OCI-LY1 (cell line): Measurements from ENCODE around the gene PKIB.
"Not testable (repeated sequence)": the region's sequence is repeated elsewhere in the genome, so short reads cannot be mapped to it uniquely, and the experiment has no call there.

Experiments
- H2AFZ ChIP-seq: fragments of 200-600 bp; sonication (generic), shearing (Covaris generic); 2 replicates; pipeline ENCODE4 v1.6.0; 2014; ENCODE audit warnings: antibody characterized with exemption, mild to moderate bottlenecking, low read length
- H3F3A ChIP-seq: fragments of 200-600 bp; sonication (generic), shearing (Covaris generic); 2 replicates; pipeline ENCODE4 v1.6.0; 2014; ENCODE audit warnings: mild to moderate bottlenecking, antibody characterized with exemption, low read length, moderate library complexity; ENCODE audit not compliant: insufficient read depth
- H3K27ac ChIP-seq: fragments of 200-600 bp; sonication (generic); 2 replicates; pipeline ENCODE4 v1.5.1; 2014; ENCODE audit warnings: low read length, mixed run types, mild to moderate bottlenecking, low read depth; ENCODE audit not compliant: poor library complexity, severe bottlenecking
- H3K27me3 ChIP-seq: fragments of 200-600 bp; sonication (generic); 2 replicates; pipeline ENCODE4 v1.6.0; 2014; ENCODE audit warnings: antibody characterized with exemption, mild to moderate bottlenecking, low read length, moderate library complexity; ENCODE audit not compliant: insufficient read depth
- H3K36me3 ChIP-seq: fragments of 200-600 bp; sonication (generic); 2 replicates; pipeline ENCODE4 v1.6.1; 2014; ENCODE audit warnings: mild to moderate bottlenecking, antibody characterized with exemption, low read length, moderate library complexity, mixed read lengths; ENCODE audit not compliant: insufficient read depth
- H3K4me1 ChIP-seq: fragments of 200-600 bp; sonication (generic); 2 replicates; pipeline ENCODE4 v1.5.1; 2014; ENCODE audit warnings: mild to moderate bottlenecking, low read length, moderate library complexity; ENCODE audit not compliant: insufficient read depth, severe bottlenecking
- H3K4me2 ChIP-seq: fragments of 200-600 bp; sonication (generic), shearing (Covaris generic); 2 replicates; pipeline ENCODE4 v1.6.1; 2014; ENCODE audit warnings: low read length
- H3K4me3 ChIP-seq: fragments of 200-600 bp; sonication (generic); 2 replicates; pipeline ENCODE4 v1.5.1; 2014; ENCODE audit warnings: low read length, low read depth, mild to moderate bottlenecking, mixed read lengths; ENCODE audit not compliant: poor library complexity, severe bottlenecking
- H3K79me2 ChIP-seq: fragments of 200-600 bp; shearing (Covaris generic); 2 replicates; pipeline ENCODE4 v1.6.1; 2016; ENCODE audit warnings: mixed run types, low read length, mixed read lengths; ENCODE audit not compliant: insufficient read depth
- H3K9ac ChIP-seq: fragments of 200-600 bp; sonication (generic), shearing (Covaris generic); 2 replicates; pipeline ENCODE4 v1.6.1; 2014; ENCODE audit warnings: mild to moderate bottlenecking, low read length, mixed read lengths
- H3K9me2 ChIP-seq: fragments of 200-600 bp; sonication (generic), shearing (Covaris generic); 2 replicates; pipeline ENCODE4 v1.6.1; 2014; ENCODE audit warnings: low read depth, mild to moderate bottlenecking, low read length, mixed read lengths
- H3K9me3 ChIP-seq: fragments of 200-600 bp; shearing (Covaris generic); 2 replicates; pipeline ENCODE4 v1.6.1; 2014; ENCODE audit warnings: low read length, mixed read lengths
- H4K20me1 ChIP-seq: fragments of 200-600 bp; sonication (generic), shearing (Covaris generic); 2 replicates; pipeline ENCODE4 v1.6.0; 2016; ENCODE audit warnings: mild to moderate bottlenecking, low read length; ENCODE audit not compliant: insufficient read depth
- CTCF ChIP-seq: fragments of 200-600 bp; sonication (generic), shearing (Covaris generic); IDR thresholded peaks from 2 replicates; pipeline ENCODE4 v1.5.1; 2017; ENCODE audit warnings: mild to moderate bottlenecking, antibody characterized with exemption, low read length, moderate library complexity, mixed read lengths
- EZH2 ChIP-seq: fragments of 200-600 bp; sonication (generic), shearing (Covaris generic); IDR thresholded peaks from 2 replicates; pipeline ENCODE4 v1.8.0; 2017; ENCODE audit warnings: borderline replicate concordance, mixed run types, mild to moderate bottlenecking, antibody characterized with exemption, low read length, moderate library complexity, mixed read lengths

The PKIB gene

DNA sequence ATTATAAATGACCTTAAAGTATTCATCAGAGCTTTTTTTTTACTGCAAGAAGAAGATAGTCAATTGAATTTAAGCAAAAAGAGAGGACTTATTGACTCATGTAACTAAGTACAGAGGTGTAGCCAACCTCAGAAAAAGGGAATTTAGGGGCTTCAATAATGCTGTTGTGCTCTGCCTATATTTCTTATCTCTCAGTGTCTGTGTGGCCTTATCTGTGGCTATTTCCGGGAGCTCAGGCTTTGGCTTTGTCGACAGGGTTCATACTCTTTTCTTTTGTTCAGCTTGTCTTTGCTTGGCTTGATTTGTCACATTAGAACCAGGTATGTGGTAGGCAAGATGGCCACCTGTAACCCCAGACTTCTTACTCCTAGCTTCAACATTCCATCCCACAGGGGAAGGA, 130.7 kb downstream of the PKIB start:
- H3K4me3 ChIP-seq = no peak overlapping the region
- H3K27ac ChIP-seq = no peak overlapping the region
- no peak overlapping the region for H3K4me2 ChIP-seq
- H2AFZ ChIP-seq = no peak overlapping the region
- no peak for TF ChIP-seq CTCF
- no peak for TF ChIP-seq EZH2
- H3K4me1 ChIP-seq = no peaks in the 10 kb centered on the region
- no peaks in the 10 kb centered on the region for H3K27me3 ChIP-seq
- no peaks in the 10 kb centered on the region for H4K20me1 ChIP-seq
- no peaks in the 10 kb centered on the region; the same call in 1 of the 2 replicates for H3K9me3 ChIP-seq
- no peaks in the 10 kb centered on the region for H3K36me3 ChIP-seq
- H3K79me2 ChIP-seq = no peaks in the 10 kb centered on the region
- H3K9me2 ChIP-seq = no peaks in the 10 kb centered on the region
- H3K9ac ChIP-seq = no peak overlapping the region
- H3F3A ChIP-seq = no peaks in the 10 kb centered on the region

DNA sequence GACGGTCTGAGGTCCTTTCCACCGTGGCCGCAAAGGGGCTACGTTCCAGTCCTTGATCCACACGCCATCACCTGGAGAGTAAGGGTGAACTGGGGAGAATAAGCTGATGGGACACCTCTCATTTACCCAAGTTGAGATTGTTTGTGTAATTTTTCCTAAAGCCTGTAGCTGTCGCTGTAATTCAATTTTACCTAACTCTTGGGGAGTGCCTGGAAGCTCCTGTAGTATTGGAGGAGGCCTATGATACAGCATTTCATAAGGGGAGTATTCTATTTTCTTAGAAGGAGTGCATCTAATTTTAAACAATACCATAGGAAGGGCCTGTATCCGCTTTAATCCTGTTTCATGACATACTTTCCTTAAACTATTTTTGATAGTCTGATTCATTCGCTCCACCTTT, 134.0 kb downstream of the PKIB start:
- H3K27ac ChIP-seq, H3F3A ChIP-seq, H3K9me3 ChIP-seq, H3K9ac ChIP-seq, H3K9me2 ChIP-seq, H3K4me1 ChIP-seq, H3K36me3 ChIP-seq, H3K27me3 ChIP-seq, H4K20me1 ChIP-seq, H3K79me2 ChIP-seq, H3K4me2 ChIP-seq, H3K4me3 ChIP-seq, H2AFZ ChIP-seq: not testable (repeated sequence)

- not testable (repeated sequence) for H3K27me3 ChIP-seq, H3F3A ChIP-seq, H3K9me2 ChIP-seq, H3K27ac ChIP-seq, H3K4me2 ChIP-seq, H2AFZ ChIP-seq, H3K4me1 ChIP-seq, H3K4me3 ChIP-seq, H3K9ac ChIP-seq, H3K9me3 ChIP-seq, H4K20me1 ChIP-seq, H3K36me3 ChIP-seq, H3K79me2 ChIP-seq
Measured at GRCh38 chr6:122744856-122745255, 134.7 kb downstream of the PKIB start.

GRCh38 chr6:122746688-122747087, 136.5 kb downstream of the PKIB start:
- Histone ChIP-seq H3K4me1 (no peaks in the 10 kb centered on the region), H2AFZ (no peak overlapping the region), H3K9ac (no peak overlapping the region), H3K36me3 (no peaks in the 10 kb centered on the region), H3K27me3 (no peaks in the 10 kb centered on the region), H3K4me3 (no peak overlapping the region), H3K27ac (no peak overlapping the region), H3K9me2 (no peaks in the 10 kb centered on the region), H3K79me2 (no peaks in the 10 kb centered on the region), H4K20me1 (no peaks in the 10 kb centered on the region), H3K9me3 (no peaks in the 10 kb centered on the region), H3F3A (no peaks in the 10 kb centered on the region), H3K4me2 (no peak overlapping the region)
- TF ChIP-seq CTCF = no peak
- TF ChIP-seq EZH2 = no peak
